NCI-H526 (cell line): ENCODE measurements around the gene RGS7.
"Not testable (repeated sequence)": the region's sequence is repeated elsewhere in the genome, so short reads cannot be mapped to it uniquely, and the experiment has no call there.

Experiments
- DNase-seq, 2 experiments: peaks; one replicate each; lab custom pipeline; 2025; lab: John Stamatoyannopoulos, UW

The RGS7 gene

GRCh38 chr1:240783728-240784137 lies 573.3 kb downstream of the RGS7 start:
- DNase-seq: not testable (repeated sequence)

- no peak for DNase-seq
Observed at GRCh38 chr1:240776237-240776636, 580.8 kb downstream of the RGS7 start.

DNA sequence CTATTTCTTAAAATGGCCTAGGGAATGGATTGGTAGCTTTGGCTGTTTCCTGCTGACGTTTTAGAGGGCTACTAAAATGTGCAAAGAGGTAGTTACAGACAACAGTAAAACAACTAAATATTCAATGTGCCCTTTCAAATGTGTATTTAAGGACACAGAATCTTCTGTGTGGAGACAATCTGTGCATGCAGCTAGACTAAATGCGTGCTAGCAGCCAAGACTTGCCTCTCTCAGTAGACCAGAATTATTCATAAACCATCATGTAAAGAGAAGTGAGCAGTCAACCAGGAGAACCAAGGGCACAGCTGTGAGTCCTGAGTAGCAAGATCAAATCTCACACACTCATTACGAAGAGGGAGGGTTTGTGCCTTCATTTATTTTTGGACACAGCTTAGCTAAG lies 584.9 kb downstream of the RGS7 start:
- no peak for DNase-seq

DNA sequence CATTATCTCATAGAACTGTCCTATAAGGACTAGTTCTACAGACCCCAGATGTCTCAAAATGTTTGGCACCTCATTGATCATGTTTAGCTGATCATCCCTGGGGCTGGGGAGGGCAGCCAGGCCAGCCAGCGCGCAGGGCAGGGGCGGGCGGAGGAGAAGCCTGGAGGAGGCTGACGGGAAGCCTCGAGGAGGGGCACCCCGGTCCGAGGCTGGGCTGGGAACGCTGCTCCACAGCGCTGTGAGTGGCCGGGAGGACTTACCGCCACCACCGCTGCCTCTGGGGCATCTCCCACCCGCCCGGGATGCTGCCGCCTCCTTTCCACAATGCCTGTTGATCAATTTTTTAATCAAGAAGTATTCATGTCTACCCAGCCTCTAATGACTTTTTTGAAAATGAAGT lies 585.6 kb downstream of the RGS7 start:
- DNase-seq: no peak

DNA sequence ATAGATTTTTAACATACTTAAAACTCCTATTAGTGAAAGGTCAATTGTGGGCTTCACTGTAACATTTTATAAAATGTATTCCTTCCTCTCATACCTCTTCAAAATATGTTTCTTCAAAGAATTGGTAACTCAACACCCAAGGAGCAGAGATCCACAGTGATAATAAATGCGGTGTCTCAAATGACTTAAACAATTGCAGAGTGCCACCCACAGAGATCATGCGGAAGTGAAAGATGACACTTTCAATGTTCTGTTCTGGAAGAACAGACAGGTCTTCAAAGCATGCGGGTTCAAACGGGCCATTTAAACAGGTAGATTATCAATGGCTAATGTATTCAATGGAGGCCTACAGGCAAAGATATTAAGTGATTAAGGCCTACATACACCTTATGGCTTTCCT lies 588.0 kb downstream of the RGS7 start:
- no peak for DNase-seq

- no peak for DNase-seq
Observed at GRCh38 chr1:240766831-240767230, 590.2 kb downstream of the RGS7 start.

DNA sequence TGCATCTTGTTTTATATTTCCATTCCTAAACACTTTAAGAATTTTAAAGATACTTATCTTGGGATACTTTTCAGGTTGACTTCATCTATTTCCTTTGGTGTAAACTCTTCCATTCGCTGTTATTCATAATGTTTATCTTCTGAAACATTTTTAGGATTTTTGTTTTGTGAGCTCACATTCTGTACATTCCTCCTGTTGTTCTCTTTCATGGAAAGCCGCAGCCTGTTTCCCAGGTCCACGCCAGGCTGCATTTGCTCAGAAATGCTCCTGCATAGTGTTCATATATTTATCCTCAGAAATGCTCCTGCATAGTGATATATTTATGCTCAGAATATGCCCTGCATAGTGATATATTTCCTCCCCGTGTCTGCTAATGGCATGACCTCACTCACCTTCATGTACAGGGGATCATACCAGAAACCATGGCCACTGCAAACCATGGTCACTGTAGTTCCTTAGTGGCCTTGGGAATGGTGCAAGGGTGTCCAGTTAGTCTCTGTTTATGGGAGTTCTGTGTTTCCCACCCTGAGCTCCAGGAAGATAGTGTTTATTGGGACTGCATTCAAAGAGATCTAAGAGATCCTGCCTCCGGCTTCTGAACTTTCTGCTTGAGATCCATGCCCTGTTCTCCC lies 591.2 kb downstream of the RGS7 start:
- DNase-seq: no peak

GRCh38 chr1:240763771-240764170 lies 593.2 kb downstream of the RGS7 start:
- no peak for DNase-seq

DNA sequence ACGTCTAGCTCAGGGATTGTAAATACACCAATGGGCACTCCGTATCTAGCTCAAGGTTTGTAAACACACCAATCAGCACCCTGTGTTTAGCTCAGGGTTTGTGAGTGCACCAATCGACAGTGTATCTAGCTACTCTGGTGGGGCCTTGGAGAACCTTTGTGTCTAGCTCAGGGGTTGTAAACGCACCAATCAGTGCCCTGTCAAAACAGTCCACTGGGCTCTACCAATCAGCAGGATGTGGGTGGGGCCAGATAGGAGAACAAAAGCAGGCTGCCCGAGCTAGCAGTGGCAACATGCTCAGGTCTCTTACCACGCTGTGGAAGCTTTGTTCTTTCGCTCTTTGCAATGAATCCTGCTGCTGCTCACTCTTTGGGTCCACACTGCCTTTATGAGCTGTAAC lies 593.9 kb downstream of the RGS7 start:
- DNase-seq: not testable (repeated sequence)

GRCh38 chr1:240762471-240762987 lies 594.5 kb downstream of the RGS7 start:
- DNase-seq: not testable (repeated sequence)

DNA sequence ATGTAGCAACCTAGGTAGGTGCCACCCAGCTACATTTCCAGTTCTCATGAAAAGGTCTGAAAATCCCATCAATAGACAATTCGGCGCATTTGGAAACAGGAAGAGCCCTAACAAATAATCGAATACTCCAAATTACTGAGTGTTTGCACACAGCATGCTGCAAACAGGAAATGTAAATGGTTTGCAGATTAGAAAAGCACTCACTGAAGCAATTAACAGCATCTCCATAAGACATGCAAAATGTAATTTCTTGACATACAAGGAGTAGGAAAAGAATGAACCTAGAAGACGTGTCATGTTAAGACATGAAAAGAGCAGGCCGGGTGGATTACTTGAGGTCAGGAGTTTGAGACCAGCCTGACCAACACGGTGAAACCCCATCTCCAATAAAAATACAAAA lies 598.2 kb downstream of the RGS7 start:
- DNase-seq: not testable (repeated sequence)

DNA sequence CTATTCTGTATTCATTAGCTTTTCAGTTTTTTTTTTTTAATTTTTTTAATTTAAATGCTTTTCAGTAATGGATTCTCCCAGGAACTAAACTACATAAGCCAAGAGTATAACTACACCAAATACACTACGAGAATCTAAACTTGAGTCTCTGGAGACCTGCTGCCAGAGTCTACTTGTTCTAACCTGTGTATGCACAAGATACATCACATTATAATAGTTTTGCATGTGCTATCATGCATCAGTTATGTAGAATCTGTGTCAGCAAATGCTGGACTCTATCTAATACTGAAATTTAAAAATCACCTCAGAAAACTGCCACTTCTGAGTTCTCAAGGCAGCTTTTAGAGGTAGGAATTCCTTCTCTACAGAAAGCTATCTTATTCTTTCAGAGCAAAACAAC lies 598.7 kb downstream of the RGS7 start:
- no peak for DNase-seq

DNA sequence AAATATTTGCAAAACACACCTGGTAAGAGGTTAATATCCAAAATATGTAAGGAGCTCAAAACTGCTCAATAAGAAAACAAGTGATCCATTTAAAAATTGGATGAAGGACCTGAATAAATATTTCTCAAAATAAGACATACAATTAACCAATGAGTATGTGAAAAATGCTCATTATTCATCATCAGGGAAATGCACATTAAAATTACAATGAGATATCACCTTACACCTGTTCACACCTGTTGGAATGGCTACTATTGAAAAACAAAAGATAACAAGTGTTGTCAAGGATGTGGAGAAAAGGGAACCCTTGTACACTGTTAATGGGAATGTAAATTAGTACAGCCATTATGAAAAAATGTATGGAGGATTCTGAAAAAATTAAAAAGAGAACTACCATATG lies 609.1 kb downstream of the RGS7 start:
- no peak for DNase-seq

- DNase-seq: no peak
Observed at GRCh38 chr1:240743705-240744104, 613.3 kb downstream of the RGS7 start.

DNA sequence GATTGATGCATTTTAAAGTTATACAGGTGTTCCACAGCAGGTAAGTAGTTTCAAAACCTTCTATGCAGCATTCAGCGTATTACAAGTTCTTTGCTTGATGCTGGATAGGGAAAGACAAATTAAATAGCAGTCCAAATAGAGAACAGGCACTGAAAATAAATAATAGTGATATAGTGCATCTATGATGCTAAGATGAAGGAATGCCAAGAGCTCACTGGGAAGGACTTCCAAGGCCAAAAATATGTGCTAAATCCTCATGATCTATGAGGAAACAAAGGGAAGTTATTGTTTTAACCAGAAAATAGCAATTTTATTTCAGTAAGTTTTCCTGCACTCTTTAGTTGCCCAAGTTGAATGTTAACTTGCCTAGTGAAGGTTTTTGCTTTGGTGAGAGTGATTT lies 617.3 kb downstream of the RGS7 start:
- no peak for DNase-seq

DNA sequence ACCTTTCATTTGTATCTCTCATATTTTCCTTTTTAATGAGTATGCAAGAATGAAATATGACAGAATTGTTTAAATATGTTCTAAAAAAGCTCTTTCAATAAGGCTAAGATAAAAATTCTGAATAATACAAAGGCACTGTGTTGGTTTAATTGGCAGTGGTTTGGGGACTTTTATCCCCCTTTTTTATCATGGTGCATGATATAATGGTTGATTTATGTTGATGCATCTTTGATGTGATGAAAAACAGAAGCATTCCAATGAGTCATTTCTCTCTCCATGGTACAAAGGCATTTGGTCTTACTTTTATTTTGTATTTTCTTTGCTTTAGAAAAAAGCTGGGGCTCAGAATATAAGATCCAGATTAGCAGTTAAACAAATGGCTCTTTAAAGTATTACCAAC lies 617.9 kb downstream of the RGS7 start:
- DNase-seq: no peak

- no peak for DNase-seq
Observed at GRCh38 chr1:240737766-240738265, 619.2 kb downstream of the RGS7 start.

DNA sequence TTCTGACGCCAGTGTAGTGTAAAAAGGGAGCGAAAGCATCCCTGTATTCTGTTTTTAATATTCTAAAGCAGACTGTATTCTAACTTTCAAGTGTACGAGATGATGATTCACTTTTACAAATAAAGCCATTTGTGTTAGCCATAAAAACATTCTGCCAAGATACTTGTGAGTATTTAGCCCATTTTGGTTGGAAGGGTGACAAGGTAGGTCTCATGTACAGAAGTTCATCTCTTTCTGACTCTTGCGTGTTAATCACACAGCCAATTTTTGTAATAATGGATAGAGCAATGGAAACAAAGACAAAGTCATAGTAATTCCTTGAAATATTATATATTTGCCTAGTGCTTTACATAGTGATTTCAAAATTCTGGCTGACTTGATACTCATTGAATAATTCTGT lies 619.7 kb downstream of the RGS7 start:
- no peak for DNase-seq

DNA sequence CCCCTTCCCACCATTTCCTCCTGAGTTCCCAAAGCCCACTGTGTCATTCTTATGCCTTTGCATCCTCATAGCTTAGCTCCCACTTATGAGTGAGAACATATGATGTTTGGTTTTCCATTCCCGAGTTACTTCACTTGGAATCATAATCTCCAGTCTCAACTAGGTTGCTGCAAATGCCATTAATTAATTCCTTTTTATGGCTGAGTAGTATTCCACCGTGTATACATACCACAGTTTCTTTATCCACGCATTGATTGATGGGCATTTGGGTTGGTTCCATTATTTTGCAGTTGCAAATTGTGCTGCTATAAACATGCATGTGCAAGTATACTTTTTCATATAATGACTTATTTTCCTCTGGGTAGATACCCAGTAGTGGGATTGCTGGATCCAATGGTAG lies 622.3 kb downstream of the RGS7 start:
- not testable (repeated sequence) for DNase-seq

DNA sequence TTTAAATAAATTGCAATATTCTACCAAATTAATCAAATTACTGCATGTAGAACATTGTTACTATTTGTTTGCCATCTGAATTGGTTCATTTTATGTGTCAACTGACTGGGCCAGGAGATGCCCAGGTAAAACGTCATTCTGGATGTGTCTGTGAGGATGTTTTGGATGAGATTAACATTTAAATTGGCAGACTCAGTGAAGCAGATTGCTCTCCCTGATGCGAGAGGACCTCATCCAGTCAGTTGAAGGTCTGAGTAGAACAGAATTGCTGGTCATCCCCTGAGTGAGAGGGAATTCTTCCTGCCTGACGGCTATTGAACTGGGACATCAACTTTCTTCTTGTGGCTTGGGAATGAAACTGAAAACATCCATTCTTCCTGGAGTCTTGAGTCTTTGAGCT lies 623.0 kb downstream of the RGS7 start:
- DNase-seq: no peak

DNA sequence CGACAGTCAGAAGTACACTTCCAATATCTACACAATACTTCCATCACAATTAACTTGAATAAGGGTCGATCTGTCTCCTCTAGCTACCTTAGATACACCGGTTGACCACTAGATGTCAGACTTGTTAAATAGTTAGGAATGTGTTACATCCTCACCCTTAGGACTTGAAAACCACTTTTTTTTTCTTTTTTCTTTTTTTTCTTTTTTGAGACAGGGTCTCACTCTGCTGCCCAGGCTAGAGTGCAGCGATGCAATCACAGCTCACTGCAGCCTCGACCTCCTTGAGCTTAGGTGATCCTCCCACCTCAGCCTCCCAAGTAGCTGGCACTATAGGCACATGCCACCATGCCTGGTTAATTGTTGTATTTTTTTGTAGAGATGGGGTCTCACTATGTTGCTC lies 624.6 kb downstream of the RGS7 start:
- DNase-seq: peak in 1 of 2 experiments; percentile 23
